ENCODE data around the gene GNPAT. TPM values are rescaled to one million over a fixed set of nuclear protein-coding genes. Genes with fewer than 3 reads are reported as not detected.

Gene GNPAT
- total and polyA plus RNA-seq, 4 donors, result 14.7 to 32.0 (median 22.7) TPM

DNA sequence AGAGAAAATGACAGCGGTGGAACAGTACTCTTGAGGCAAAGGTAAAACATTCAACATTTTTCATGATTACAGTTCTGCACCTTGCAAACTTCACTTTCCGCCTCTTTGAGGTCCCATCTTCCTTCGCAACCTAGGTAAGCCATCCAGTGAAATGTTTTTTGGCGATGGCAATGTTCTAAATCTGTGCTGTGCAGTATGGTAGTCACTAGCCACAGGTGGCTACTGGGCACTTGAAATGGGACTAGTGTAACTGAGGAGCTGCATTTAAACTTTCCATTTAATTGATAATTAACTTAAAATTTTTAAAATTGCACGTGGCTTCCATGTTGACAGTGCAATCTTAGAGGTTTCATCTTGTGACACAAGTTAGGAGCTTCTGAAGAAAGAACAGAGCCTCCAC lies 83.6 kb downstream of the GNPAT start:
- H3K9me3 ChIP-seq (ENCODE audit: control insufficient read depth in 4 of 4, low read length in 3 of 4), result no peaks in the 10 kb centered on the region
- peaks cover 0 to under 1% (median 0%) of the 10 kb centered on the region in 4 donors for H3K36me3 ChIP-seq (ENCODE audit: control insufficient read depth in 4 of 4, insufficient read depth in 3 of 4, low read depth in 1 of 4, low read length in 3 of 4)
- no peaks in the 10 kb centered on the region for H3K27me3 ChIP-seq (ENCODE audit: control insufficient read depth in 4 of 4, insufficient read depth in 4 of 4, low read length in 3 of 4)
- TF ChIP-seq YY1 (IDR thresholded peaks at IDR 0.05) (no peak), EGR1 (IDR thresholded peaks at IDR 0.05; ENCODE audit: low read depth in 2 of 2) (no peak), TAF1 (conservative IDR thresholded peaks at IDR 0.05) (no peak), JUND (IDR thresholded peaks at IDR 0.05) (no peak), RXRA (IDR thresholded peaks at IDR 0.05) (no peak), NR2F2 (IDR thresholded peaks at IDR 0.05) (no peak), GABPA (IDR thresholded peaks at IDR 0.05 in 1 of 2, conservative IDR thresholded peaks at IDR 0.05 in 1 of 2) (no peak), SP1 (IDR thresholded peaks at IDR 0.05) (no peak)
- TF ChIP-seq, protein P1, sequence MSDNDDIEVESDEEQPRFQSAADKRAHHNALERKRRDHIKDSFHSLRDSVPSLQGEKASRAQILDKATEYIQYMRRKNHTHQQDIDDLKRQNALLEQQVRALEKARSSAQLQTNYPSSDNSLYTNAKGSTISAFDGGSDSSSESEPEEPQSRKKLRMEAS (IDR thresholded peaks at IDR 0.05), result no peak
- 89% methylated on average over 5 of the region's 5 CpGs for WGBS
- no peak for DNase-seq (ENCODE audit: low spot score)
- no peak overlapping the region for H3K9ac ChIP-seq (ENCODE audit: low read depth in 1 of 2, low read length in 2 of 2)
- no peak overlapping the region for H3K27ac ChIP-seq (ENCODE audit: low read depth in 1 of 2, low read length in 2 of 2)
- no peak overlapping the region for H3K4me3 ChIP-seq (ENCODE audit: low read depth in 1 of 3, low read length in 3 of 3)
- peaks cover 0 to 8% (median 6%) of the 10 kb centered on the region in 4 donors for H3K4me1 ChIP-seq (ENCODE audit: control insufficient read depth in 4 of 4, insufficient read depth in 4 of 4, low read length in 3 of 4)

DNA sequence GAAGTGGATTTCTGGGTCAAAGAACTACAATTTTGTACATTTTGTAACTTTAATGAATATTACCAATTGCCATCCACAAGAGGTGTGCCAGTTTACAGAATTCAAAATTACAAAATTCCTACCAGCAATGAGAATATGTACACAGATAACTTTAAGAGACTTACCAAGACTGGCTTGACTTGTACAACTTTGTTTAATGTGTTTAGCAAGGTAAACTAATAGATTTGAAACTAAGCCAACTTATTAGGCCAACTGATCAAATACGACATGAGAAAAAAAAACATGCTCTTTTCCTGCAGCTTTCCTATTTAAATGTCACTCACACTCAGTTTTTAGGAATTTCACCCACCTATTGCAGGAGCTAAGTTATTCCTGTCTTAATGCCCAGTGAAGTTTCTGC lies 85.2 kb downstream of the GNPAT start:
- H3K9me3 ChIP-seq (ENCODE audit: control insufficient read depth in 4 of 4, low read length in 3 of 4), result no peaks in the 10 kb centered on the region
- H3K4me3 ChIP-seq (ENCODE audit: low read depth in 1 of 3, low read length in 3 of 3), result no peak overlapping the region
- H3K27me3 ChIP-seq (ENCODE audit: control insufficient read depth in 4 of 4, insufficient read depth in 4 of 4, low read length in 3 of 4), result no peaks in the 10 kb centered on the region
- H3K9ac ChIP-seq (ENCODE audit: low read depth in 1 of 2, low read length in 2 of 2), result no peak overlapping the region
- 35% methylated on average over 1 of the region's 1 CpG for whole genome bisulfite sequencing
- no peak overlapping the region for H3K27ac ChIP-seq (ENCODE audit: low read depth in 1 of 2, low read length in 2 of 2)
- H3K36me3 ChIP-seq (ENCODE audit: control insufficient read depth in 4 of 4, insufficient read depth in 3 of 4, low read depth in 1 of 4, low read length in 3 of 4), result peaks cover 0 to 2% (median 0%) of the 10 kb centered on the region in 4 donors
- TF ChIP-seq RAD21 (IDR thresholded peaks at IDR 0.05) (no peak), NR2F2 (IDR thresholded peaks at IDR 0.05) (no peak), SP1 (IDR thresholded peaks at IDR 0.05) (no peak), TAF1 (conservative IDR thresholded peaks at IDR 0.05) (no peak), YY1 (IDR thresholded peaks at IDR 0.05) (no peak), EGR1 (IDR thresholded peaks at IDR 0.05; ENCODE audit: low read depth in 2 of 2) (no peak), JUND (IDR thresholded peaks at IDR 0.05) (no peak), GABPA (IDR thresholded peaks at IDR 0.05 in 1 of 2, conservative IDR thresholded peaks at IDR 0.05 in 1 of 2) (no peak), HNF4G (IDR thresholded peaks at IDR 0.05) (no peak), FOXA1 (IDR thresholded peaks at IDR 0.05) (no peak), HNF4A (conservative IDR thresholded peaks at IDR 0.05) (no peak), FOXA2 (IDR thresholded peaks at IDR 0.05) (no peak)
- TF ChIP-seq, protein P2, sequence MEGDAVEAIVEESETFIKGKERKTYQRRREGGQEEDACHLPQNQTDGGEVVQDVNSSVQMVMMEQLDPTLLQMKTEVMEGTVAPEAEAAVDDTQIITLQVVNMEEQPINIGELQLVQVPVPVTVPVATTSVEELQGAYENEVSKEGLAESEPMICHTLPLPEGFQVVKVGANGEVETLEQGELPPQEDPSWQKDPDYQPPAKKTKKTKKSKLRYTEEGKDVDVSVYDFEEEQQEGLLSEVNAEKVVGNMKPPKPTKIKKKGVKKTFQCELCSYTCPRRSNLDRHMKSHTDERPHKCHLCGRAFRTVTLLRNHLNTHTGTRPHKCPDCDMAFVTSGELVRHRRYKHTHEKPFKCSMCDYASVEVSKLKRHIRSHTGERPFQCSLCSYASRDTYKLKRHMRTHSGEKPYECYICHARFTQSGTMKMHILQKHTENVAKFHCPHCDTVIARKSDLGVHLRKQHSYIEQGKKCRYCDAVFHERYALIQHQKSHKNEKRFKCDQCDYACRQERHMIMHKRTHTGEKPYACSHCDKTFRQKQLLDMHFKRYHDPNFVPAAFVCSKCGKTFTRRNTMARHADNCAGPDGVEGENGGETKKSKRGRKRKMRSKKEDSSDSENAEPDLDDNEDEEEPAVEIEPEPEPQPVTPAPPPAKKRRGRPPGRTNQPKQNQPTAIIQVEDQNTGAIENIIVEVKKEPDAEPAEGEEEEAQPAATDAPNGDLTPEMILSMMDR (IDR thresholded peaks at IDR 0.05; ENCODE audit: low read depth, low read length, missing input control), result no peak
- TF ChIP-seq, protein P3, sequence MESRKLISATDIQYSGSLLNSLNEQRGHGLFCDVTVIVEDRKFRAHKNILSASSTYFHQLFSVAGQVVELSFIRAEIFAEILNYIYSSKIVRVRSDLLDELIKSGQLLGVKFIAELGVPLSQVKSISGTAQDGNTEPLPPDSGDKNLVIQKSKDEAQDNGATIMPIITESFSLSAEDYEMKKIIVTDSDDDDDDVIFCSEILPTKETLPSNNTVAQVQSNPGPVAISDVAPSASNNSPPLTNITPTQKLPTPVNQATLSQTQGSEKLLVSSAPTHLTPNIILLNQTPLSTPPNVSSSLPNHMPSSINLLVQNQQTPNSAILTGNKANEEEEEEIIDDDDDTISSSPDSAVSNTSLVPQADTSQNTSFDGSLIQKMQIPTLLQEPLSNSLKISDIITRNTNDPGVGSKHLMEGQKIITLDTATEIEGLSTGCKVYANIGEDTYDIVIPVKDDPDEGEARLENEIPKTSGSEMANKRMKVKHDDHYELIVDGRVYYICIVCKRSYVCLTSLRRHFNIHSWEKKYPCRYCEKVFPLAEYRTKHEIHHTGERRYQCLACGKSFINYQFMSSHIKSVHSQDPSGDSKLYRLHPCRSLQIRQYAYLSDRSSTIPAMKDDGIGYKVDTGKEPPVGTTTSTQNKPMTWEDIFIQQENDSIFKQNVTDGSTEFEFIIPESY (IDR thresholded peaks at IDR 0.05), result no peak
- TF ChIP-seq, protein P4, sequence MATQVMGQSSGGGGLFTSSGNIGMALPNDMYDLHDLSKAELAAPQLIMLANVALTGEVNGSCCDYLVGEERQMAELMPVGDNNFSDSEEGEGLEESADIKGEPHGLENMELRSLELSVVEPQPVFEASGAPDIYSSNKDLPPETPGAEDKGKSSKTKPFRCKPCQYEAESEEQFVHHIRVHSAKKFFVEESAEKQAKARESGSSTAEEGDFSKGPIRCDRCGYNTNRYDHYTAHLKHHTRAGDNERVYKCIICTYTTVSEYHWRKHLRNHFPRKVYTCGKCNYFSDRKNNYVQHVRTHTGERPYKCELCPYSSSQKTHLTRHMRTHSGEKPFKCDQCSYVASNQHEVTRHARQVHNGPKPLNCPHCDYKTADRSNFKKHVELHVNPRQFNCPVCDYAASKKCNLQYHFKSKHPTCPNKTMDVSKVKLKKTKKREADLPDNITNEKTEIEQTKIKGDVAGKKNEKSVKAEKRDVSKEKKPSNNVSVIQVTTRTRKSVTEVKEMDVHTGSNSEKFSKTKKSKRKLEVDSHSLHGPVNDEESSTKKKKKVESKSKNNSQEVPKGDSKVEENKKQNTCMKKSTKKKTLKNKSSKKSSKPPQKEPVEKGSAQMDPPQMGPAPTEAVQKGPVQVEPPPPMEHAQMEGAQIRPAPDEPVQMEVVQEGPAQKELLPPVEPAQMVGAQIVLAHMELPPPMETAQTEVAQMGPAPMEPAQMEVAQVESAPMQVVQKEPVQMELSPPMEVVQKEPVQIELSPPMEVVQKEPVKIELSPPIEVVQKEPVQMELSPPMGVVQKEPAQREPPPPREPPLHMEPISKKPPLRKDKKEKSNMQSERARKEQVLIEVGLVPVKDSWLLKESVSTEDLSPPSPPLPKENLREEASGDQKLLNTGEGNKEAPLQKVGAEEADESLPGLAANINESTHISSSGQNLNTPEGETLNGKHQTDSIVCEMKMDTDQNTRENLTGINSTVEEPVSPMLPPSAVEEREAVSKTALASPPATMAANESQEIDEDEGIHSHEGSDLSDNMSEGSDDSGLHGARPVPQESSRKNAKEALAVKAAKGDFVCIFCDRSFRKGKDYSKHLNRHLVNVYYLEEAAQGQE (IDR thresholded peaks at IDR 0.05), result no peak
- TF ChIP-seq, protein P1 (IDR thresholded peaks at IDR 0.05), result no peak
- DNase-seq (ENCODE audit: low spot score), result no peak
- peaks cover 0 to 8% (median 6%) of the 10 kb centered on the region in 4 donors for H3K4me1 ChIP-seq (ENCODE audit: control insufficient read depth in 4 of 4, insufficient read depth in 4 of 4, low read length in 3 of 4)
